Measurements from ENCODE around the gene CHRNA10.
"Not testable (repeated sequence)": the region's sequence is repeated elsewhere in the genome, so short reads cannot be mapped to it uniquely, and the experiment has no call there.

CHRNA10 gene

GRCh38 chr11:3665336-3666022 is 5.7 kb downstream of the CHRNA10 start:
- in situ Hi-C loops (cut with MboI; ENCODE audit: low sequenced_read_pairs), result no loop called here

DNA sequence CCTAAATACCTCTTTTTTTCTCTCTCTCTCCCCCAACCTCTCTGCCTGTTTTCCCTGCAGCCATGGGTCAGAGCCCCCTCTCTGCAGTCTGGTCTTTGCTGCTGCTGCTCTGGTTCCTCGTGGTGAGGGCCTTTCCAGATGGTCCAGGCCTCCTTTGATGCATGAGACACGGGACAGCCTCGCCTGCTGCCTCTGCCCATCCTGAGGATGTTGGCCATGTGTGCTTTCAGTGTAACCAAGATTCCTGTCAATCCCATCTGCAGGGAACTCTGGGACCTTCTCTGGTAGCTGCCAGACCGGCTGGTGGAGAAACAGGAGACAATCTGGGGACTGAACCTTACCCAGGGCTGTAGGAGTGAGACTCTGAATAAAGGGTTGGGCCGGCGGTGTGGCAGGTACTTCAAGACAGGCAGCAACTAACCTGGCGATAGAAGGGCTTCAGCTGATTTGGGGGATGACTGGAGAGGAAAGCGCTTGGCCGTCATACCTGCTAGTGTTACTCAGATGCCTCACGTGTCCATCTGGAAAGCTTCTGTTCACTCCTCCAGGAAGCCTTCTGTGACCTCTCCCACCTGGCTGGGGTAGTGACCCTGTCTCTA is 7.1 kb downstream of the CHRNA10 start:
- in situ Hi-C loops (cut with MboI; ENCODE audit: low sequenced_read_pairs), result no loop called here

DNA sequence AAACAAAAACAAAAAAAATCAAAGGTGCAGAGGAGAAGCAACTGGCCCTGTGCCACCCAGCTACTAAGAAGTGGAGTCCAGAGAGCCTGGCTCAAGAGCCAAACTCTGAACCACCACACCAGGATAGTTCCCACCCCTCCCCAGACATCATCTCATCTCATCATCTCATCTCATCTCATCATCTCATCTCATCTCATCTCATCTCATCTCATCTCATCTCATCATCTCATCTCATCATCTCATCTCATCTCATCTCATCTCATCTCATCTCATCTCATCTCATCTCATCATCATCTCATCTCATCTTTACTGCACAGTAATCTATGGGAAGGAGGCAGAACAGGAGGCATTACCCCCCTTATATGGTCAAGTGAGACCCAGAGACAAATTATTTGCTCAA is 8.3 kb downstream of the CHRNA10 start:
- in situ Hi-C loops (cut with MboI; ENCODE audit: low sequenced_read_pairs), result no loop called here

GRCh38 chr11:3660960-3661359 is 10.2 kb downstream of the CHRNA10 start:
- in situ Hi-C loops (cut with MboI; ENCODE audit: low sequenced_read_pairs), result no loop called here

DNA sequence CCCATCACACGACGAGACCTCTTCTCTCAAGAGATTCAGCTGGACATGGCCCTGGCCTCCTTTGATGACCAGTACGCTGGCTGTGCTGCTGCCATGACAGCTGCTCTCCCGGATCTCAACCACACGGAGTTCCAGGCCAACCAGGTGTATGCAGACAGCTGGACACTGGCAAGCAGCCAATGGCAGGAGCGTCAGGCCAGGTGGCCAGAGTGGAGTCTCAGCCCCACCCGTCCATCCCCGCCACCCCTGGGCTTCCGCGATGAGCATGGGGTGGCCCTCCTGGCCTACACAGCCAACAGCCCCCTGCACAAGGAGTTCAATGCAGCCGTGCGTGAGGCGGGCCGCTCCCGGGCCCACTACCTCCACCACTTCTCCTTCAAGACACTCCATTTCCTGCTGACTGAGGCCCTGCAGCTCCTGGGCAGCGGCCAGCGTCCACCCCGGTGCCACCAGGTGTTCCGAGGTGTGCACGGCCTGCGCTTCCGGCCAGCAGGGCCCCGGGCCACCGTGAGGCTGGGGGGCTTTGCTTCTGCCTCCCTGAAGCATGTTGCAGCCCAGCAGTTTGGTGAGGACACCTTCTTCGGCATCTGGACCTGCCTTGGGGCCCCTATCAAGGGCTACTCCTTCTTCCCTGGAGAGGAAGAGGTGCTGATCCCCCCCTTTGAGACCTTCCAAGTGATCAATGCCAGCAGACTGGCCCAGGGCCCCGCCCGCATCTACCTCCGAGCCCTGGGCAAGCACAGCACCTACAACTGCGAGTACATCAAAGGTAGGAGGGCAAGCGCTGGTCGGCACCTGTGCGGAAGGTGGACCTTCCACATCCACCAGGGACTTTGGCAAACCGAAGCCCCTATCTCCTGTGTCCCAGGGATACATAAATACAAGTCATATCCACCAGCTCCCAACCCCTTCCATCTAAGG is 11.3 kb downstream of the CHRNA10 start:
- in situ Hi-C loops (cut with MboI; ENCODE audit: low sequenced_read_pairs), result no loop called here

DNA sequence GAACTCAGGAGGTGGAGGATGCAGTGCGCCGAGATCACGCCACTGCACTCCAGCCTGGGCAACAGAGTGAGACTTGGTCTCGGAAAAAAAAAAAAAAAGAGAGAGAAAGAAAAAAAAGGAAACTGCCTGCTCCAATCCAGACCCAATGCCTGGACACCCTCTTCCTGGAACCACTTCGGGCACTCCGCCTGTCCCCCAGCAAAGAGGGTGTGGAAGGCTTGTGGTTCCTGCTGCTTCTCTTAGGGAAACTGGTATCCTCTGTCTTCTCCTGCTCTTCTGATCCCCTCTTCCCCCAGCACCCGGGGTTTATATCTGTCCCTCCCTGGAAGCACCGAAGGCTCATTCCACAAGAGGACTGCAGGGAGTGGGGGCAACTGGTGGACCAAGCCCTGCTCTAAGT is 12.9 kb downstream of the CHRNA10 start:
- in situ Hi-C loops (cut with MboI; ENCODE audit: low sequenced_read_pairs), result no loop called here

DNA sequence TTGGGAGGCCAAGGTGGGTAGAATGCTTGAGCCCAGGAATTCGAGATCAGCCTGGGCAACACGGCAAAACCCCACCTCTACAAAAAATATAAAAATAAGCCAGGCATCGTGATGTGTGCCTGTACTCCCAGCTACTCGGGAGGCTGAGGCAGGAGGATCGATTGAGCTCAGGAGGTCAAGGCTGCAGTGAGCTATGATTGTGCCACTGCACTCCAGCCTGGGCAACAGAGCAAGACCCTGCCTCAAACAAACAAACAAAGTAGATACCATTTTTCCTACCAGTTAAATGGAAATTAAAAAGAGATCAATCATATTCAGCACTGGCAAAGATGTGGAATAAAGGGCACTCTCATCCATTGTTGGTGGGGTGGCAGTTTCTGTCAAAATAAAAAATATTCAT is 13.9 kb downstream of the CHRNA10 start:
- in situ Hi-C loops (cut with MboI; ENCODE audit: low sequenced_read_pairs), result not testable (repeated sequence)

DNA sequence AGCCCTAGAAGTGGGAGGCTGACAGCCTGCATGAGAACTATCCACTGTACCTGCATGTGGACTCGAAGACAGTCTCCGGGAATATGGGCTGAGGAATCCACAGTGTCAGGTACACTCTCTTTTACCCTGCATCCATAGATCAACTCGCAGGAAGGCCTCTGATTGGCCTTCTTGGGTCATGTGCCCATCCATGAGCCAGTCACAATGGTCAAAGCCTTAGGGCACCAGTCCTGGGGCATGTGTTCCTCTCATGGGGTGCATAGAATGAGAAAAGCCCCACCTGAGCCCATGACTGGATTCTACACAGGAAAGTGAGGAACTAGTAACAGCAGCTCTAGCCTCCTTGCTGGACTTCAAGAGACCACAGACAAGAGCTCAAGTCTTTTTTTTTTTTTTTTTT is 15.6 kb downstream of the CHRNA10 start:
- in situ Hi-C loops (cut with MboI; ENCODE audit: low sequenced_read_pairs), result no loop called here

- in situ Hi-C loops (cut with MboI; ENCODE audit: low sequenced_read_pairs), result not testable (repeated sequence)
These were observed 18.7 kb downstream of the CHRNA10 start for GRCh38 chr11:3652514-3652913.

- in situ Hi-C loops (cut with MboI; ENCODE audit: low sequenced_read_pairs), result not testable (repeated sequence)
These were observed 21.8 kb downstream of the CHRNA10 start for GRCh38 chr11:3649374-3649773.

DNA sequence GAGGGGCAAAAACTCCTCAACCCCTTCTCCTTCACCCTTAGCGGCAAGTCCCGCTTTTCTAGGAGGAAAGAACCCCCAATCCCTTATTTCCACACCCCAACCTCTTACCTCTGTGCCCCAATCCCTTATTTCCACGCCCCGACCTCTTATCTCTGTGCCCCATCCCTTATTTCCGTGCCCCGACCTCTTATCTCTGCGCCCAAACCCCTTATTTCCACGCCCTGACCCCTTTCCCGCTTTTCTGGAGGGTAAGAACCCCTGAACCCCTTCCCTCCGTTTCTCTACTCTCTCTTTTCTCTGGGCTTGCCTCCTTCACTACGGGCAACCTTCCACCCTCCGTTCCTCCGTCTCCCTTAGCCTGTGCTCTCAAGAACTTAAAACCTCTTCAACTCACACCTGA is 22.3 kb downstream of the CHRNA10 start:
- in situ Hi-C loops (cut with MboI; ENCODE audit: low sequenced_read_pairs), result not testable (repeated sequence)

- in situ Hi-C loops (cut with MboI; ENCODE audit: low sequenced_read_pairs), result no loop called here
These were observed 25.6 kb downstream of the CHRNA10 start for GRCh38 chr11:3645552-3645951.

DNA sequence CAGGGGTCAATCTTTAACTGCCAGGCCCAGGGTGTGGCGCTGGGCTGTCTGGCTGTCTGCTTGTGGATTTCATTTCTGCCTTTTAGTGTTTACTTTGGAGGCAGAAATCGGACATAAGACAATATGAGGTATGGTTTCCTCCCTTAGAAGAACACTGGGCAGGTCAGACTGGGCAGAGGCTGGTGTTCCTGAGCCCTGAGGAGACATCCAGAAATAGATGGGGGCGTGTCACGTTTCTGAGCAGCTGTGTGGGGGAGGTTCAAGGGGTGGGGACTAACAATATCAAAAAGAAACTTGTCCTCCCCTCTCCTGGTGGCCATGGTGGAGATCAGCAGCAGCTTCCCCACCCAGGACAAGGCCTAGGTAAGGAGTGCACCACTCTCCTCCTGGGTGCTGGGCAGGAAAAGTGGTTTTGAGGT is 26.4 kb downstream of the CHRNA10 start, which contains the start of gene ART1:
TSS of gene ART1 (plus strand) at position 312 of the 419 bp plus-strand sequence. CDS start 14,086 bp downstream, outside the sequence.
- in situ Hi-C loops (cut with MboI; ENCODE audit: low sequenced_read_pairs), result no loop called here

GRCh38 chr11:3643102-3643546 is 28.1 kb downstream of the CHRNA10 start:
- in situ Hi-C loops (cut with MboI; ENCODE audit: low sequenced_read_pairs), result not testable (repeated sequence)

- in situ Hi-C loops (cut with MboI; ENCODE audit: low sequenced_read_pairs), result no loop called here
These were observed 28.9 kb downstream of the CHRNA10 start for GRCh38 chr11:3642071-3642951.

DNA sequence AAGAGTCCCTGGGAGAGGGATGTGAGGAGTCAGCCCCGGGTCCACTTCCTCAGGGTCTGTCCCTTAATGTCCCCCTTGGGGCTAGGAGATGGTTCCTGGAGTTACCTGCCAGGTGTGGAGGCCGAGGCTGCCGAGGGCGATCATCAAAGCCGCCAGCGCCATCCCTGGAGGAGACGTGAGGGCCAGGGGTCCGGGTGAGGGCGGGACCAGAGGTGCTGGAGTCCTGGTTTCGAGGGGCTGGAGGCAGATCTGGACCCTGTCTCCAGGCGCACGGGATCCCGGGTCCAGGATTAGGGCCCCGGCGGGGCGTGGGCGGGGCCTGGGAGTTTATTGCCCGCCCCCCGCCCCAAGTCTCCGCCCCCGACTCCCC is 29.5 kb downstream of the CHRNA10 start, which contains the start of gene ART5:
TSS of gene ART5 (minus strand) at position 292 of the 370 bp plus-strand sequence. CDS start at position 162, 130 bp downstream.
- in situ Hi-C loops (cut with MboI; ENCODE audit: low sequenced_read_pairs), result no loop called here

DNA sequence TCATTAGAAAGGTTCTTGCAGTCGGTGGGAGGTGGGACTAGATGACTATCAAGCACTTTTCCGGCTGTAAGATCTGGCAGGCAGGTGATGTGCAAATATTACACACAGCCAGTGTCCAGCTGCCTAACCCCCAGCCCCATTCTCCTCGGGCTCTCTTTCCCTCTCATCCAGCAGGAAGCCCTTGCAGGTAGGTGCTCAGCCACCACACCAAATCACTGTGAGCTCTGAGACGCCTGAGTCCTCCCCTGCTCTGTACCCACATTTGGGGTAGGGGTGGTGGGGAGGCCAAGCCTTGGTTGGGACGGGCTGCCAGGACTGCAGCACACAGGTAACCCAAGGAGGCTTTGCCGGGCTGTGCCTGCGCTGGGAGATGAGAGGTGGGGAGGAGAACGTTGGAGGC is 30.0 kb downstream of the CHRNA10 start:
- in situ Hi-C loops (cut with MboI; ENCODE audit: low sequenced_read_pairs), result no loop called here

- in situ Hi-C loops (cut with MboI; ENCODE audit: low sequenced_read_pairs), result no loop called here
These were observed 31.3 kb downstream of the CHRNA10 start for GRCh38 chr11:3639841-3640240.

DNA sequence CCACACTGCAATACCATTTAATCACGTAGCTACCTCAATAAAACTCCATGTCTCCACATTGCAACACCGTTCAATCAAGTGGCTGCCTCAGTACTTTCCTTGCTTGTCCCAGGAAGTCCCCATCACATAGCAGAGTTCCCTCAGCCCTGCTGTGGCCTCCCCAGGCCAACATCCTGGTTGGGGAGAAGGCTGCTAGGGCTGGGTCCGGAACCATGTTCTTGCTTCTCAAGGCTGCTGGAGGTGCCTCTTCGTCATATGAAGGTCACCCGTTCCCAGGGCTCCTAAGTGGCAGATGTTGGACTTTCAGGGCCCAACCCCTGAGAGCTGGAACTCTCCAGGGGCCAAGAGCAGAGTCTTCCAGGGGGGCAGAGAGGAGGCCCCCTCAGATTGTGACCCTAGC is 32.7 kb downstream of the CHRNA10 start:
- in situ Hi-C loops (cut with MboI; ENCODE audit: low sequenced_read_pairs), result no loop called here

- in situ Hi-C loops (cut with MboI; ENCODE audit: low sequenced_read_pairs), result no loop called here
These were observed 34.0 kb downstream of the CHRNA10 start for GRCh38 chr11:3637201-3637600.

All from HL-60/S4 treated with phorbol 12-myristate 13-acetate at 8.2 ng/mL for 4 days and 3 days (cell line).